Stomach (tissue), 4 donors: Measurements from ENCODE around the gene MBNL2.

ENCODE experiments used
- POLR2A ChIP-seq, 4 donors: fragments of 450-650 bp; IDR thresholded peaks; one replicate each; pipeline ENCODE4 v1.6.1; 2016; ENCODE audit warnings: antibody characterized with exemption in 4 of 4, control low read depth in 2 of 4, mild to moderate bottlenecking in 1 of 4, moderate library complexity in 1 of 4
- TF ChIP-seq, protein P1 (sequence below), 7 experiments: fragments of 450-650 bp in 4 of 7; fragments of 200-600 bp in 3 of 7; sonication (generic) in 3 of 7; IDR thresholded peaks; one replicate each; pipeline ENCODE4 v1.5.1; 2016 to 2019; ENCODE audit warnings: antibody characterized with exemption in 7 of 7, control low read depth in 2 of 7, mild to moderate bottlenecking in 1 of 7

DNA sequence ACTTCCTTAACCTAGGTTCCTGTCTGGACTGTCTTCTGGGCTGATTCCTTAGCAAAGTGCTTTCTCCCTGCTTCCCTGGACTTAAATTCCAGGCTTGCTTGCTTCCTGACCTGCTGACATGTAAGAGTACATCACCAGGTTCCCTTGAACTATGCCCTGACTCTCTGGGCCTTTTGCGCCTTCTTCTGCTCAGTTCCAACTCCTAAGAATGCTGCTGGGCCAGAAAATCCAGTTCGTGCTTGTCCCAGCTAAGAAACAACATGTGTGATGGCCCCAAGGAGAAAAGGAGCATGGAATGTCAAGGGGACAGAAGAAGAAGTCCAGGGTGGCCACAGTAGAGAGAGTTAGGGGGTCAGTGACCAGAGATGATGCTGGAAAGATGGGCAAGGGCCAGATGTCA lies 42.6 kb upstream of the MBNL2 start:
- TF ChIP-seq, protein P1, sequence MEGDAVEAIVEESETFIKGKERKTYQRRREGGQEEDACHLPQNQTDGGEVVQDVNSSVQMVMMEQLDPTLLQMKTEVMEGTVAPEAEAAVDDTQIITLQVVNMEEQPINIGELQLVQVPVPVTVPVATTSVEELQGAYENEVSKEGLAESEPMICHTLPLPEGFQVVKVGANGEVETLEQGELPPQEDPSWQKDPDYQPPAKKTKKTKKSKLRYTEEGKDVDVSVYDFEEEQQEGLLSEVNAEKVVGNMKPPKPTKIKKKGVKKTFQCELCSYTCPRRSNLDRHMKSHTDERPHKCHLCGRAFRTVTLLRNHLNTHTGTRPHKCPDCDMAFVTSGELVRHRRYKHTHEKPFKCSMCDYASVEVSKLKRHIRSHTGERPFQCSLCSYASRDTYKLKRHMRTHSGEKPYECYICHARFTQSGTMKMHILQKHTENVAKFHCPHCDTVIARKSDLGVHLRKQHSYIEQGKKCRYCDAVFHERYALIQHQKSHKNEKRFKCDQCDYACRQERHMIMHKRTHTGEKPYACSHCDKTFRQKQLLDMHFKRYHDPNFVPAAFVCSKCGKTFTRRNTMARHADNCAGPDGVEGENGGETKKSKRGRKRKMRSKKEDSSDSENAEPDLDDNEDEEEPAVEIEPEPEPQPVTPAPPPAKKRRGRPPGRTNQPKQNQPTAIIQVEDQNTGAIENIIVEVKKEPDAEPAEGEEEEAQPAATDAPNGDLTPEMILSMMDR (IDR thresholded peaks at IDR 0.05): no peak
- no peak for TF ChIP-seq POLR2A (IDR thresholded peaks at IDR 0.05)
